LNCaP clone FGC (cell line): ENCODE measurements around the gene RBM44.
A peak's percentile ranks its signal among the peaks of the same experiment; 100 is the strongest.
"Not testable (repeated sequence)": the region's sequence is repeated elsewhere in the genome, so short reads cannot be mapped to it uniquely, and the experiment has no call there.

Source experiments
- DNase-seq: peaks from one replicate; pipeline ENCODE4 v3.0.0-alpha.2; 2011; ENCODE audit warnings: low read depth
- H3K4me3 ChIP-seq: 2 replicates; pipeline ENCODE4 v1.5.1; 2011; ENCODE audit warnings: mild to moderate bottlenecking, low read depth, low read length, control low read depth
- CTCF ChIP-seq: IDR thresholded peaks from 2 replicates; pipeline ENCODE4 v1.5.1; 2012; ENCODE audit warnings: mild to moderate bottlenecking; ENCODE audit not compliant: control insufficient read depth, insufficient read depth; ENCODE audit errors: extremely low read depth

The RBM44 gene

GRCh38 chr2:237766340-237766739 lies 32.2 kb upstream of the RBM44 start:
- no peak for DNase-seq
- TF ChIP-seq CTCF = no peak
- no peak overlapping the region for H3K4me3 ChIP-seq

GRCh38 chr2:237772513-237772912 lies 26.1 kb upstream of the RBM44 start:
- H3K4me3 ChIP-seq = no peak overlapping the region
- no peak for TF ChIP-seq CTCF
- DNase-seq = no peak

- no peak for DNase-seq
- no peak overlapping the region for H3K4me3 ChIP-seq
- TF ChIP-seq CTCF = no peak
These were observed 24.8 kb upstream of the RBM44 start for GRCh38 chr2:237773826-237774225.

GRCh38 chr2:237774811-237775553 lies 23.6 kb upstream of the RBM44 start:
- no peak overlapping the region for H3K4me3 ChIP-seq
- peak; percentile 80 for TF ChIP-seq CTCF
- DNase-seq = peak; percentile 95

- H3K4me3 ChIP-seq = no peak overlapping the region
- TF ChIP-seq CTCF = no peak
- DNase-seq = no peak
These were observed 19.1 kb upstream of the RBM44 start for GRCh38 chr2:237779521-237779920.

GRCh38 chr2:237782181-237782580 lies 16.4 kb upstream of the RBM44 start:
- no peak overlapping the region for H3K4me3 ChIP-seq
- DNase-seq = no peak
- TF ChIP-seq CTCF = no peak

GRCh38 chr2:237783678-237784077 lies 14.9 kb upstream of the RBM44 start:
- not testable (repeated sequence) for H3K4me3 ChIP-seq, DNase-seq
